GM12872 (cell line): ENCODE measurements around the gene FRK.

Source experiments
- CTCF ChIP-seq: IDR thresholded peaks from 3 replicates; pipeline ENCODE4 v1.5.1; 2011; ENCODE audit warnings: low read depth, mild to moderate bottlenecking, low read length, moderate library complexity; ENCODE audit not compliant: insufficient read depth

The FRK gene

DNA sequence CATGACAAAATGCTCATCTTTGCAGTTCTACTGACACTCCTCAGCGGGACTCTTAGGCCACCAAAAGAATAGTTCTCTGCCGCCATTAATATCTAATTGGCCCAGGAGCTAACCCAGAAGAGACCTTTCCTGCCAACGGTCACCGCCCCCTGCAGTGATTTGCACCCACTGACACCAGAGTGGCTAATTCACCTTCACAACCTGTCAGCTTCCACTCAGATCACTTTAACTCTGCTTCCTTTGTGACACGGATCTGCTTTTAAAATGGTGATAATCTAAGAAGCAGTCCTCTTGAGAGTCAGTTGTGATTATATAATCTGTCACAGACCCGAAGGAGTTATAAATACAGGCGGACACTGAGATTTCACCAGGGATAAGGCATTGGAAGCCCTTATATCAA, 172.8 kb downstream of the FRK start:
- TF ChIP-seq CTCF, result no peak

GRCh38 chr6:115885636-115886366, 174.9 kb downstream of the FRK start:
- TF ChIP-seq CTCF, result no peak

DNA sequence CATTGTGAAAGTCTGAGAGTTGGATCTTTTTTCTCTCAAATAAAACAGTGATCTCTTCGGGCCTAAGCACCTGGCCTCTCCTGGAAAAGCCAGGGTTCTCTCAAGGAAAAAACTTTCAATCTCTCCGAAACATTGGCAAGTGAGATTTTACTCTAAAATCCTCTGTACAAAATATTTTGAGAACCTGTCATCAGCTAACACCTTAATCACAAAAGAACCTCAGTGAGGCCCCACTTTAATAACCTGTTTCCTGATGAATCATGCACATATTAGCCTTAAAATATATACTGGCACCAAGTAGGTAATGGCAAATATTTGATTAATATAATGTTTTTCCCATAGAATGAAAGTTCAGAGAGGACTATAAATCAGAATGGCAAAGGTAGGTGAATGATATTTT, 177.9 kb downstream of the FRK start:
- no peak for TF ChIP-seq CTCF

DNA sequence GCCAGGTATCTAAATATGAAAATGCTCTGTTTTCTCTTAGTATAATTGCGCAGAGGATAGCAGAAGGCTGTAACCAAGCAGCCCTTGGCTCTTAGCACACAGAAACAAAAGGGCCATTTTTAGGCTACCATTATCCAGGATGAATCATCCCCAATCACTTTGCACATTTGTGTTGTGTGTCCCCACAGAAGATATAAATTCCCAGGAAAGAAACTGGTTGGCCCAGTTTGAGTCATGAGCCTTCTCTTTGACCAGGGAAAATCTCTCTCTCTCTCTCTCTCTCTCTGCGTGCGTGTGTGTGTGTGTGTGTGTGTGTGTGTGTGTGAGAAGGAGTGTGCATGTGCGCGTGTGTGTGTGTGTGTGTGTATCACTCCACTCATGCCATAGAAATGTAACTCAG, 178.5 kb downstream of the FRK start:
- no peak for TF ChIP-seq CTCF
